Activated CD4-positive, alpha-beta T cell treated with anti-CD3 and anti-CD28 coated beads, Interleukin-2, amount 10 ng/mL, durations not matched to agents 24 days and 14 days (primary cell): ENCODE data around the gene HAUS3. TPM values are rescaled to one million over a fixed set of nuclear protein-coding genes. Genes with fewer than 3 reads are reported as not detected.

Experiments
- DNase-seq: peaks from one replicate; pipeline ENCODE4 v3.0.0; 2022
- H3K27ac Mint-ChIP-seq: one replicate; pipeline ENCODE4 v1.8.0; 2022; ENCODE audit warnings: mild to moderate bottlenecking, mixed read lengths
- H3K27me3 Mint-ChIP-seq: one replicate; pipeline ENCODE4 v1.8.0; 2022; ENCODE audit warnings: mixed read lengths
- H3K36me3 Mint-ChIP-seq: one replicate; pipeline ENCODE4 v1.8.0; 2022; ENCODE audit warnings: low read depth, mild to moderate bottlenecking, mixed read lengths
- H3K4me1 Mint-ChIP-seq: one replicate; pipeline ENCODE4 v1.8.0; 2021; ENCODE audit warnings: mixed read lengths
- H3K4me3 Mint-ChIP-seq: one replicate; pipeline ENCODE4 v1.8.0; 2022; ENCODE audit warnings: mild to moderate bottlenecking, moderate library complexity, mixed read lengths
- H3K9me3 Mint-ChIP-seq: one replicate; pipeline ENCODE4 v1.8.0; 2021; ENCODE audit warnings: mixed read lengths
- intact Hi-C: fragments of 100-400 bp; cut with micrococcal nuclease; formaldehyde crosslinking; loops from one replicate; pipeline ENCODE4 v1.15.1; 2023
- total RNA-seq: library from RNA; stranded (reverse); gene quantifications from 2 replicates; pipeline ENCODE4 v1.2.3, GENCODE V29; 2022

Gene HAUS3
- total RNA-seq, 1 donor from 2014 or later: 19.4 TPM

DNA sequence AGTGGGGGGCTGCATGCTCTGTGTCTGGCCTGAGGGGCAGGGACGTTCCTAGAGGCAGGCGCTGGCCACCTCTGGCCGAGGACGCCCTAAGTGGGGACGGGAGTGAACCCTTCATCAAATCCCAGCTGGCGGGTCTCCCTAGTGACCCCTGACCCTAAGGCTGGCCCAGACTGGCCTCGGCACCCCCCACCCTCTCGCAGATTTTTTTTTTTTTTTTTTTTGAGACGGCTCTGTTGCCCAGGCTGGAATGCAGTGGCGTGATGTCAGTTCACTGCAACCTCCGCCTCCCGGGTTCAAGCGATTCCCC, 21.0 kb upstream of the HAUS3 start:
- DNase-seq: no peak
- Mint-ChIP-seq H3K27ac (no peak overlapping the region), H3K4me3 (peak overlapping the region; percentile 76), H3K4me1 (no peaks in the 10 kb centered on the region), H3K9me3 (no peaks in the 10 kb centered on the region), H3K27me3 (no peaks in the 10 kb centered on the region), H3K36me3 (no peaks in the 10 kb centered on the region)
- intact Hi-C loops: loop anchor here (1.0 to 2.0 kb wide), 4 partner anchors 21 to 274 kb away; partner anchors contain the start of genes CFAP99, FAM193A, HAUS3 and POLN

GRCh38 chr4:2262145-2262943, 20.4 kb upstream of the HAUS3 start:
- no peaks in the 10 kb centered on the region for H3K27me3 Mint-ChIP-seq
- peak overlapping the region; percentile 76 for H3K4me3 Mint-ChIP-seq
- intact Hi-C loops: loop anchor here (1.0 to 2.0 kb wide), 4 partner anchors 20 to 274 kb away; partner anchors contain the start of genes CFAP99, FAM193A, HAUS3 and POLN
- no peaks in the 10 kb centered on the region for H3K4me1 Mint-ChIP-seq
- H3K9me3 Mint-ChIP-seq: no peaks in the 10 kb centered on the region
- H3K27ac Mint-ChIP-seq: peak overlapping the region; percentile 82
- peak; percentile 99 for DNase-seq
- H3K36me3 Mint-ChIP-seq: no peaks in the 10 kb centered on the region

GRCh38 chr4:2261853-2262144, 19.9 kb upstream of the HAUS3 start, which contains the start of gene MXD4:
Gene MXD4 (minus strand): TSS chr4:2262109. CDS start chr4:2261980, 129 bp downstream.
- H3K4me1 Mint-ChIP-seq: no peaks in the 10 kb centered on the region
- peak within 1 kb of the TSS; percentile 76 for H3K4me3 Mint-ChIP-seq
- intact Hi-C loops: loop anchor here (1.0 to 2.0 kb wide), 4 partner anchors 19 to 275 kb away; partner anchors contain the start of genes CFAP99, FAM193A, HAUS3 and POLN
- DNase-seq: no peak
- H3K9me3 Mint-ChIP-seq: no peaks in the 10 kb centered on the region
- H3K36me3 Mint-ChIP-seq: no peaks in the 10 kb centered on the region
- H3K27me3 Mint-ChIP-seq: no peaks in the 10 kb centered on the region
- H3K27ac Mint-ChIP-seq: peak within 1 kb of the TSS; percentile 82

- Mint-ChIP-seq H3K4me1 (no peaks in the 10 kb centered on the region), H3K27ac (no peak overlapping the region), H3K9me3 (no peaks in the 10 kb centered on the region), H3K36me3 (no peaks in the 10 kb centered on the region), H3K4me3 (peak overlapping the region; percentile 76), H3K27me3 (no peaks in the 10 kb centered on the region)
- intact Hi-C loops: no loop called here
- DNase-seq: peak; percentile 93
Observed at GRCh38 chr4:2261110-2261852, 19.4 kb upstream of the HAUS3 start.

DNA sequence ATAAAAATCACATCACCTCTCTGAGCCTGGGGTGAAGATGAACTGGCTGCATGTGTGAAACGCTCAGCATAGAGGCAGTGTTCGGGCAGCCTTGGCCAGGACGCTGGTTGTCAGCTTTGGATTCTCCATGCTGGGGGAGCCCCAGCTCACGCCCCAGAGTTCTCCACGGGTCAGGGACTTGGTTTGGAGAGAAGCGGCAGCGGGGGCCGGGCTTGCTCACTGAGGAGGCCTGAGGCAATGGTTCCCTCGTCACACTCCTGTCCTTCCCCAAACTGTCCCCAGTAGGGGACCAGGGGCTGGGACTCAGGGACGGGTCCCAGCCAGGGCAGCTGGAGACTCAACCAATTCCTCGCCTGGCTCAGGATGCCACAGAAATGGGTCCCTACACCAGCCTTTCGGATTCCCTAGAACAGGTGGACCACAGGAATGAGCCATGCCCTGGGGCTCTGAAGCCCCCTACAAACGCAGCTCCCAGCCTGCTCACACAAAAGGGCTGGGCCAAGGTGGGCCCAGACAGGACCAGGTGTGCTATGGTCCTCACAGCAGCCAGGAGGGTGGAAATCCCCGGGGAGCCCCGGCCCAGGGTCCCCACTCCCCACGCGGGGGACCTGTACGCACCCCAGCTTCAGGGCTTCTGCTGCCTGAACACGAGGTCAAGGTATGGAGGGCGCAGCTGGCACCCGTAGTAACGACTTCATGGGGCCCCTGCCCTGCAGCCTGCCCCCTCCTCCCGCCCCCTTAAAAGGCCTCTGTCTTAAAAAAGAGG, 18.6 kb upstream of the HAUS3 start:
- no peak for DNase-seq
- no peaks in the 10 kb centered on the region for H3K9me3 Mint-ChIP-seq
- H3K4me3 Mint-ChIP-seq: peak overlapping the region; percentile 76
- H3K4me1 Mint-ChIP-seq: no peaks in the 10 kb centered on the region
- intact Hi-C loops: no loop called here
- H3K36me3 Mint-ChIP-seq: no peaks in the 10 kb centered on the region
- H3K27me3 Mint-ChIP-seq: no peaks in the 10 kb centered on the region
- H3K27ac Mint-ChIP-seq: no peak overlapping the region

DNA sequence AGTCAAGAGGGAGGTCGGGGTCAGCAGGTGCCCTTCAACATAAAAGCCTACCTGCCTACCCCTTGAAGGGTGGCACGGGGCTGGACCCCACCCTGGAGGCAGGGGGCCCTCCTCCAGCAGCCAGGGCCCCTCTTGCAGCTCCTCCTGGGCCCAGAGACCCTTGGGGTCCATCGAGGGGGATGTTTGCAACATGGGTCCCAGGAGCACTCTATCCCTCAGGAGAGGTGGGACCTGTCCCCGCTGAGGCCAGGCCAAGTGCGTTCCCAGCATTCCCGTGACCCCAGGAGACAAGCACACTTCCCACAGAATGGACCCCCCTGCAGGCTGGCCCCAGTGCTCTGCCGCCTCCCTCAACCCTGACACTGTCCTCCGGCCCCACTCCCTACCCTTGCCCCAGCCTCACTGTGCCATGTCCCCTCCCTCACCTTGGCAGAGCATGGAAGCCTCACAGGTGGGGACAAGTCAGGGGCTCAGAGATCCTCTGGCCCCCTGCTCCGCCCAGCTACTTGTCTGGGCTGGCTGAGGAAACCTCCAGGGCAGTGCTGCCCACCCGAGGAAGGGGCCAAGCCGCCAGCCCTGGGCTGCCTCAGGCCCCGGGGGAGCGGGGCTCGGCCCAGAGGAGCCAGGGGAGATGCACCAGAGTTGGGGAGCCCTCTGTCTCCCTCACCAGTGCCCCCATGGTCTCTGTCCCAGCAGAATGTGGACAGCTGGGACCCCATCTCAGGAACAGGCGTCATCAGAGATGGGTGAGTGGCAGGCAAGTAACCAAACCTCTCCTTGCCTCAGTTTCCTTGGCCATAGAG, 17.8 kb upstream of the HAUS3 start:
- intact Hi-C loops: no loop called here
- no peaks in the 10 kb centered on the region for H3K9me3 Mint-ChIP-seq
- no peaks in the 10 kb centered on the region for H3K27me3 Mint-ChIP-seq
- no peaks in the 10 kb centered on the region for H3K36me3 Mint-ChIP-seq
- no peak overlapping the region for H3K27ac Mint-ChIP-seq
- H3K4me3 Mint-ChIP-seq: peak overlapping the region; percentile 19
- DNase-seq: no peak
- H3K4me1 Mint-ChIP-seq: no peaks in the 10 kb centered on the region

GRCh38 chr4:2259036-2259540, 17.2 kb upstream of the HAUS3 start:
- Mint-ChIP-seq H3K27me3 (no peaks in the 10 kb centered on the region), H3K36me3 (no peaks in the 10 kb centered on the region), H3K9me3 (no peaks in the 10 kb centered on the region), H3K27ac (no peak overlapping the region), H3K4me1 (no peaks in the 10 kb centered on the region), H3K4me3 (no peak overlapping the region)
- DNase-seq: no peak
- intact Hi-C loops: no loop called here

DNA sequence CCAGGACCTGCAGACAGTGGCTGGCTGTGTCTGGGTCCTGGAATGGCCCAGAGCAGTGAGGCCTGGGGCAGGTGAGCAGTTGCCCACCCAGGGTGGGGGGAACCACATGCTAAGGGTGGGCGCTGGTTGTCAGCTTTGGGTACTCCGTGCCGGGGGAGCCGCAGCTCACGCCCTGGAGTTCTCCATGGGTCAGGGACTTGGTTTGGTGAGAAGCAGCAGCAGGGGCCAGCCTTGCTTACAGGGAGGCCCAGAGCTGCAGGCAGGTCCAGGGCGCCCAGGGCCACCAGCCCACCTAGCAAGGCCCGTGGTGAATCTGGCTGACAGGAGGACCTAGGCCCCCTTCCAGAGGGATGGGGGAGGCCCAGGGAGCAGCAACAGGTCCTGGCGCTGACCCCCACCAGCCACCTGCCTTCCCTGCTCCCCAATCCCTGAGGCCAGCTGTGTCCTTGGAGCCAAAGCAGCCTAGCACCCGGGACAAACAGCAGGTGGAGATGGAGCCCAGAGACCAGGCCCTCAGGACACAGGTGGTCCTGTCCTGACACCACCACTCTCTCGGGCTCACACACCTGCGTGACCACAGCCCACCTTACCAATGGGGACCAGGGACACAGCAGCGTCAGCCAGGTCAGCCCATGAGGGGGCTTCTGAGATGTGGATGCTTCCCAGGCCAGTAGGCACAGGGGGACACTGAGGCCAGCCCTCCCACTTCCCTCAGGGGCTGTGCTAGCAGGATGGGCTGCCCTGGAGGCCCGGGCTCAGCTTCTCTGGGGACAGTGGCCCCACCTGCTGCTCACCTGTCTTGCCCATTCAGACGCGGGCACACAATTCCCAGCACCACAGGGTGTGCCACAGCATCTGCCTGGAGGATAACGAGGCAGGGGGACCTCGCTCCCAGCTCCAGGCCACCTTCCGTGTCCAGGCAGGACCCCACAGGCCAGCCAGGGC, 16.4 kb upstream of the HAUS3 start:
- Mint-ChIP-seq H3K4me3 (no peak overlapping the region), H3K27ac (no peak overlapping the region), H3K27me3 (no peaks in the 10 kb centered on the region), H3K9me3 (no peaks in the 10 kb centered on the region), H3K36me3 (no peaks in the 10 kb centered on the region), H3K4me1 (no peaks in the 10 kb centered on the region)
- intact Hi-C loops: no loop called here
- DNase-seq: no peak

- no peaks in the 10 kb centered on the region for H3K4me1 Mint-ChIP-seq
- DNase-seq: no peak
- intact Hi-C loops: no loop called here
- no peaks in the 10 kb centered on the region for H3K36me3 Mint-ChIP-seq
- H3K4me3 Mint-ChIP-seq: no peak overlapping the region
- H3K27ac Mint-ChIP-seq: no peak overlapping the region
- H3K9me3 Mint-ChIP-seq: no peaks in the 10 kb centered on the region
- H3K27me3 Mint-ChIP-seq: no peaks in the 10 kb centered on the region
Observed at GRCh38 chr4:2257361-2258081, 15.6 kb upstream of the HAUS3 start.

DNA sequence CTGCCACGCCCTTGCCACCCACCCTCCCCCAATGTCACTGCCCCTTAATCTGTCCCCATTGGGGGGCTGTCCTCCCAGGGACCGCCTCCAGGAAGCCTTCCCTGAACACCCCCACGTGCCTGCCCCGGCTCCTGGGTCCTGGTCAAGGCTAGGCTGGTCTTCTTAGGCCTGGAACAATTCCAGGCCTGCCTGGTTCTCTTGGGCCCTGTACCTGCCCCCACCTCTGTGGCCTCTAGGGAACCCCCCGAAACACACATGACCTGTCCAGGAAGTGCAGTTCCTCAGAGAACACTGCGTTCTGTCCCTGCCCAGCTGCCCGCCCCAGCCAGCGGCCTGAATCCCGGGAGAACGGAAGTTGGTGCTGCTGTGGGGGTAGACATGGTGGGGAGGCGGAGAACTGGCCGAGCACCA, 14.9 kb upstream of the HAUS3 start:
- Mint-ChIP-seq H3K4me3 (no peak overlapping the region), H3K27ac (no peak overlapping the region), H3K4me1 (no peaks in the 10 kb centered on the region), H3K27me3 (no peaks in the 10 kb centered on the region), H3K9me3 (no peaks in the 10 kb centered on the region), H3K36me3 (no peaks in the 10 kb centered on the region)
- no peak for DNase-seq
- intact Hi-C loops: no loop called here

GRCh38 chr4:2256156-2256731, 14.3 kb upstream of the HAUS3 start:
- Mint-ChIP-seq H3K4me3 (no peak overlapping the region), H3K4me1 (no peaks in the 10 kb centered on the region), H3K36me3 (no peaks in the 10 kb centered on the region), H3K27ac (no peak overlapping the region), H3K9me3 (no peaks in the 10 kb centered on the region), H3K27me3 (no peaks in the 10 kb centered on the region)
- no peak for DNase-seq
- intact Hi-C loops: no loop called here
